Upper lobe of left lung (tissue), 4 donors: ENCODE data around the gene PEX5L.

Experiments used
- EP300 ChIP-seq, 4 donors: sonication (generic); formaldehyde crosslinking; IDR thresholded peaks; one replicate each; pipeline ENCODE4 v1.5.1; 2017; ENCODE audit warnings: antibody characterized with exemption in 4 of 4, control low read depth in 2 of 4
- POLR2AphosphoS5 ChIP-seq, 2 donors: sonication (generic); formaldehyde crosslinking; IDR thresholded peaks; one replicate each; pipeline ENCODE4 v1.5.1; 2017; ENCODE audit warnings: antibody characterized with exemption in 2 of 2
- TF ChIP-seq, protein P1 (sequence below), 6 experiments: fragments of 450-650 bp in 4 of 6; fragments of 200-600 bp in 2 of 6; sonication (generic) in 2 of 6; IDR thresholded peaks; one replicate each; pipeline ENCODE4 v1.5.1; 2016 to 2019; ENCODE audit warnings: antibody characterized with exemption in 6 of 6

DNA sequence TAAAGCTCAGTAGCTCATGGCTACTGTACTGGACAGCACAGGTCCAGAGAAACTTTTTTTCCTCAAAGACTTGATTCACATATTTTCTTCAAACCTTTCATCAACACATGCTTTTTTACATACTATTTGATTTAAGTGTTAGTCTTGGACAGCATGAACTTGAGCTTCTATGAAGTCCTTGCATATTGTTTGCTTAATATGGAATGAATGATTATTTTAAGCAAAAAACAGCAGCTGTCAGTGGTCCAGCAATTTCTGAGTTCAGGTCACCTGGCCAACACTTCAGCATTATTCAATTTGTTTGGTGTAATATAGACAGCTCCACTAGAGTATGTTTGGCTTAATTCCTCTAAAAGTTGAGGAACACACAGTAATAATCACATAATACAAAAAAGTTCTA lies 141.4 kb downstream of the PEX5L start:
- TF ChIP-seq, protein P1, sequence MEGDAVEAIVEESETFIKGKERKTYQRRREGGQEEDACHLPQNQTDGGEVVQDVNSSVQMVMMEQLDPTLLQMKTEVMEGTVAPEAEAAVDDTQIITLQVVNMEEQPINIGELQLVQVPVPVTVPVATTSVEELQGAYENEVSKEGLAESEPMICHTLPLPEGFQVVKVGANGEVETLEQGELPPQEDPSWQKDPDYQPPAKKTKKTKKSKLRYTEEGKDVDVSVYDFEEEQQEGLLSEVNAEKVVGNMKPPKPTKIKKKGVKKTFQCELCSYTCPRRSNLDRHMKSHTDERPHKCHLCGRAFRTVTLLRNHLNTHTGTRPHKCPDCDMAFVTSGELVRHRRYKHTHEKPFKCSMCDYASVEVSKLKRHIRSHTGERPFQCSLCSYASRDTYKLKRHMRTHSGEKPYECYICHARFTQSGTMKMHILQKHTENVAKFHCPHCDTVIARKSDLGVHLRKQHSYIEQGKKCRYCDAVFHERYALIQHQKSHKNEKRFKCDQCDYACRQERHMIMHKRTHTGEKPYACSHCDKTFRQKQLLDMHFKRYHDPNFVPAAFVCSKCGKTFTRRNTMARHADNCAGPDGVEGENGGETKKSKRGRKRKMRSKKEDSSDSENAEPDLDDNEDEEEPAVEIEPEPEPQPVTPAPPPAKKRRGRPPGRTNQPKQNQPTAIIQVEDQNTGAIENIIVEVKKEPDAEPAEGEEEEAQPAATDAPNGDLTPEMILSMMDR (IDR thresholded peaks at IDR 0.05): no peak
- TF ChIP-seq POLR2AphosphoS5 (IDR thresholded peaks at IDR 0.05) (no peak), EP300 (IDR thresholded peaks at IDR 0.05) (no peak)
